ENCODE data around the gene CDK4.
"Not testable (repeated sequence)": the region's sequence is repeated elsewhere in the genome, so short reads cannot be mapped to it uniquely, and the experiment has no call there.

CDK4 gene

GRCh38 chr12:57724936-57725740 lies 27.0 kb downstream of the CDK4 start:
- Mint-ChIP-seq H3K27ac (peak overlapping the region; percentile 80), H3K36me3 (peaks cover 52 to 65% of the 10 kb centered on the region in 2 donors), H3K4me1 (peaks cover 14 to 18% of the 10 kb centered on the region in 2 donors), H3K9me3 (peaks cover 0 to 3% of the 10 kb centered on the region in 2 donors), H3K27me3 (no peaks in the 10 kb centered on the region), H3K4me3 (peak overlapping the region in 1 of 2 donors; percentile 33)
- DNase-seq (no peak), ATAC-seq (replicated peaks) (peak in 1 of 2 donors; percentile 26)

GRCh38 chr12:57724003-57724935 lies 27.8 kb downstream of the CDK4 start:
- peaks cover 14 to 18% of the 10 kb centered on the region in 2 donors for H3K4me1 Mint-ChIP-seq
- peak overlapping the region in 1 of 2 donors; percentile 33 for H3K4me3 Mint-ChIP-seq
- H3K27me3 Mint-ChIP-seq = no peaks in the 10 kb centered on the region
- H3K36me3 Mint-ChIP-seq = peaks cover 56 to 72% of the 10 kb centered on the region in 2 donors
- ATAC-seq (replicated peaks) (peak in 1 of 2 donors; percentile 17), DNase-seq (no peak)
- peak overlapping the region; percentile 80 for H3K27ac Mint-ChIP-seq
- H3K9me3 Mint-ChIP-seq = peaks cover 0 to 3% of the 10 kb centered on the region in 2 donors

- Mint-ChIP-seq H3K4me3 (no peak overlapping the region), H3K9me3 (peaks cover 0 to 3% of the 10 kb centered on the region in 2 donors), H3K4me1 (peaks cover 15 to 18% of the 10 kb centered on the region in 2 donors), H3K27ac (no peak overlapping the region), H3K36me3 (peaks cover 61 to 75% of the 10 kb centered on the region in 2 donors), H3K27me3 (no peaks in the 10 kb centered on the region)
- ATAC-seq (replicated peaks) (no peak), DNase-seq (no peak)
These were observed 28.5 kb downstream of the CDK4 start for GRCh38 chr12:57723630-57723962.

GRCh38 chr12:57722716-57723629 lies 29.1 kb downstream of the CDK4 start:
- Mint-ChIP-seq H3K4me1 (peaks cover 15 to 18% of the 10 kb centered on the region in 2 donors), H3K9me3 (peaks cover 0 to 3% of the 10 kb centered on the region in 2 donors), H3K36me3 (peaks cover 62 to 74% of the 10 kb centered on the region in 2 donors), H3K27me3 (no peaks in the 10 kb centered on the region), H3K27ac (peak overlapping the region; percentile 75), H3K4me3 (no peak overlapping the region)
- DNase-seq (no peak), ATAC-seq (replicated peaks) (no peak)

- H3K36me3 Mint-ChIP-seq = peaks cover 60 to 71% of the 10 kb centered on the region in 2 donors
- not testable (repeated sequence) for H3K4me3 Mint-ChIP-seq
- peaks cover 15 to 18% of the 10 kb centered on the region in 2 donors for H3K4me1 Mint-ChIP-seq
These were observed 30.1 kb downstream of the CDK4 start for GRCh38 chr12:57721846-57722608.

GRCh38 chr12:57720606-57721595 lies 31.2 kb downstream of the CDK4 start:
- H3K27ac Mint-ChIP-seq = peak overlapping the region; percentile 73
- peaks cover 58 to 72% of the 10 kb centered on the region in 2 donors for H3K36me3 Mint-ChIP-seq
- H3K27me3 Mint-ChIP-seq = no peaks in the 10 kb centered on the region
- ATAC-seq (replicated peaks) = no peak
- peaks cover 15 to 16% of the 10 kb centered on the region in 2 donors for H3K4me1 Mint-ChIP-seq
- no peaks in the 10 kb centered on the region for H3K9me3 Mint-ChIP-seq
- no peak overlapping the region for H3K4me3 Mint-ChIP-seq
- DNase-seq = no peak

More at GRCh38 chr12:57721846-57722608, 30.1 kb downstream of the CDK4 start:
- not testable (repeated sequence) for ATAC-seq (replicated peaks); DNase-seq; H3K27me3 Mint-ChIP-seq; H3K9me3 Mint-ChIP-seq
- peak overlapping the region; percentile 38 for H3K27ac Mint-ChIP-seq

- no peak overlapping the region for H3K4me3 Mint-ChIP-seq
- peak overlapping the region; percentile 73 for H3K27ac Mint-ChIP-seq
- H3K27me3 Mint-ChIP-seq = no peaks in the 10 kb centered on the region
- DNase-seq = no peak
- no peaks in the 10 kb centered on the region for H3K9me3 Mint-ChIP-seq
- ATAC-seq (replicated peaks) = no peak
- peaks cover 58 to 71% of the 10 kb centered on the region in 2 donors for H3K36me3 Mint-ChIP-seq
- peaks cover 12 to 18% of the 10 kb centered on the region in 2 donors for H3K4me1 Mint-ChIP-seq
These were observed 32.1 kb downstream of the CDK4 start for GRCh38 chr12:57719777-57720605.

- Mint-ChIP-seq H3K27ac (no peak overlapping the region), H3K4me3 (no peak overlapping the region), H3K9me3 (no peaks in the 10 kb centered on the region), H3K4me1 (peaks cover 7 to 11% of the 10 kb centered on the region in 2 donors), H3K36me3 (peaks cover 57 to 68% of the 10 kb centered on the region in 2 donors), H3K27me3 (no peaks in the 10 kb centered on the region)
- ATAC-seq (replicated peaks) = no peak
- no peak for DNase-seq
These were observed 33.2 kb downstream of the CDK4 start for GRCh38 chr12:57718641-57719528.

- DNase-seq = no peak
- peaks cover 62 to 70% of the 10 kb centered on the region in 2 donors for H3K36me3 Mint-ChIP-seq
- no peaks in the 10 kb centered on the region for H3K9me3 Mint-ChIP-seq
- peaks cover 7 to 9% of the 10 kb centered on the region in 2 donors for H3K4me1 Mint-ChIP-seq
- ATAC-seq (replicated peaks) = no peak
- no peaks in the 10 kb centered on the region for H3K27me3 Mint-ChIP-seq
- H3K27ac Mint-ChIP-seq = no peak overlapping the region
- no peak overlapping the region for H3K4me3 Mint-ChIP-seq
These were observed 34.1 kb downstream of the CDK4 start for GRCh38 chr12:57717846-57718640.

- H3K27me3 Mint-ChIP-seq = no peaks in the 10 kb centered on the region
- DNase-seq (no peak), ATAC-seq (replicated peaks) (no peak)
- H3K4me1 Mint-ChIP-seq = peaks cover 7 to 9% of the 10 kb centered on the region in 2 donors
- H3K4me3 Mint-ChIP-seq = no peak overlapping the region
- H3K36me3 Mint-ChIP-seq = peaks cover 62 to 72% of the 10 kb centered on the region in 2 donors
- no peaks in the 10 kb centered on the region for H3K9me3 Mint-ChIP-seq
- H3K27ac Mint-ChIP-seq = no peak overlapping the region
These were observed 35.0 kb downstream of the CDK4 start for GRCh38 chr12:57717131-57717530.
